ENCODE measurements around the gene ADAMTSL1.
"Not testable (repeated sequence)": the region's sequence is repeated elsewhere in the genome, so short reads cannot be mapped to it uniquely, and the experiment has no call there.

ADAMTSL1 gene

GRCh38 chr9:18930611-18931010 lies 456.7 kb downstream of the ADAMTSL1 start:
- not testable (repeated sequence) for H3K36me3 ChIP-seq (ENCODE audit: control insufficient read depth, insufficient read depth, low read length); H3K4me3 ChIP-seq (ENCODE audit: insufficient read depth, low read depth, low read length); H3K27me3 ChIP-seq (ENCODE audit: control insufficient read depth, insufficient read depth, low read length, poor library complexity, severe bottlenecking); H3K4me1 ChIP-seq (ENCODE audit: control insufficient read depth, insufficient read depth, low read length); H3K27ac ChIP-seq (ENCODE audit: insufficient read depth, low read depth, low read length, poor library complexity, severe bottlenecking); H3K9me3 ChIP-seq (ENCODE audit: control insufficient read depth, low read length)
- 85 to 88% methylated on average over 12 to 13 of the region's 13 CpGs for WGBS, 2 experiments

GRCh38 chr9:18935541-18935940 lies 461.6 kb downstream of the ADAMTSL1 start:
- H3K27ac ChIP-seq (ENCODE audit: insufficient read depth, low read depth, low read length, poor library complexity, severe bottlenecking) = no peak overlapping the region
- H3K9me3 ChIP-seq (ENCODE audit: control insufficient read depth, low read length) = no peaks in the 10 kb centered on the region
- H3K27me3 ChIP-seq (ENCODE audit: control insufficient read depth, insufficient read depth, low read length, poor library complexity, severe bottlenecking) = no peaks in the 10 kb centered on the region
- 46 to 52% methylated on average over 2 of the region's 2 CpGs for WGBS, 2 experiments
- no peaks in the 10 kb centered on the region for H3K36me3 ChIP-seq (ENCODE audit: control insufficient read depth, insufficient read depth, low read length)
- no peak overlapping the region for H3K4me3 ChIP-seq (ENCODE audit: insufficient read depth, low read depth, low read length)
- peaks cover 6% of the 10 kb centered on the region for H3K4me1 ChIP-seq (ENCODE audit: control insufficient read depth, insufficient read depth, low read length)

DNA sequence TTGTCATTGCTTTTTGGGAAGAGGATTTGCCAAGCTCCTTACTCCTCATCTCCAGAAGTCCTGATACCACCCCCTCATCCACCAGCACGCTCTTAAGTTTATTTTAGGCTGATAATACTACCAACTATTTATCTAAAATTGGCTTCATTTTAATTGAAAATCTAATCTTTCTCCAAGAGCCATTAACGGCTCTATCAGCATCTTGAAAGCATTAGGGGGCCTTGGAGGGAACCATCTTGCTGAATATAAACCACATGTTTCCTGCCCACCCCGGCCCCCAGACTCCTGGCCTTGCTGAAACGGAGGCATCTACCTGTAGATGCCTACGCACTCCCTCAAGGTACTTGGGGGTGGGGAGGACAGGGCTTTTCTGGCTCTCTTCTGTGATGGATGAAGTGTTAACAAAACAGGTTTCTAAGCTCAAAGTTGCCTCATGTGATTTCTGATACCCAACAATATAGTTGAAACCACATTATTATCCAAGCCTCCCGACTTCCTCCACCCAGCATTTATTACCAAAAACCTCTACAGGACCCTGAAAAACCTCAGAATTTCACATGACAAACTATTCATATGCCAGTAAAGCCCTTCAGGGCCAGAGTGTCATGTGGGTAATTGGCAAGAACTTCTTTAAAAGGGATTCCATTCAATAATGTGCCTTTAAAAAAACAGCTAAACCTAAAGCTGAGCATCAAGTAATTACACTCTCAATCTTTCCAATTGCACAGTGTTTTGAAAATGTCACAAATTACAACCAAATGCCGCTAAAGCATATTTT lies 462.3 kb downstream of the ADAMTSL1 start:
- Histone ChIP-seq H3K9me3 (ENCODE audit: control insufficient read depth, low read length) (no peaks in the 10 kb centered on the region), H3K27me3 (ENCODE audit: control insufficient read depth, insufficient read depth, low read length, poor library complexity, severe bottlenecking) (no peaks in the 10 kb centered on the region), H3K27ac (ENCODE audit: insufficient read depth, low read depth, low read length, poor library complexity, severe bottlenecking) (no peak overlapping the region), H3K4me1 (ENCODE audit: control insufficient read depth, insufficient read depth, low read length) (peaks cover 6% of the 10 kb centered on the region), H3K36me3 (ENCODE audit: control insufficient read depth, insufficient read depth, low read length) (no peaks in the 10 kb centered on the region), H3K4me3 (ENCODE audit: insufficient read depth, low read depth, low read length) (no peak overlapping the region)
- 77 to 98% methylated on average over 6 to 7 of the region's 7 CpGs for WGBS, 2 experiments

GRCh38 chr9:18939943-18940342 lies 466.0 kb downstream of the ADAMTSL1 start:
- WGBS, 2 experiments = 90 to 93% methylated on average over 5 of the region's 5 CpGs

DNA sequence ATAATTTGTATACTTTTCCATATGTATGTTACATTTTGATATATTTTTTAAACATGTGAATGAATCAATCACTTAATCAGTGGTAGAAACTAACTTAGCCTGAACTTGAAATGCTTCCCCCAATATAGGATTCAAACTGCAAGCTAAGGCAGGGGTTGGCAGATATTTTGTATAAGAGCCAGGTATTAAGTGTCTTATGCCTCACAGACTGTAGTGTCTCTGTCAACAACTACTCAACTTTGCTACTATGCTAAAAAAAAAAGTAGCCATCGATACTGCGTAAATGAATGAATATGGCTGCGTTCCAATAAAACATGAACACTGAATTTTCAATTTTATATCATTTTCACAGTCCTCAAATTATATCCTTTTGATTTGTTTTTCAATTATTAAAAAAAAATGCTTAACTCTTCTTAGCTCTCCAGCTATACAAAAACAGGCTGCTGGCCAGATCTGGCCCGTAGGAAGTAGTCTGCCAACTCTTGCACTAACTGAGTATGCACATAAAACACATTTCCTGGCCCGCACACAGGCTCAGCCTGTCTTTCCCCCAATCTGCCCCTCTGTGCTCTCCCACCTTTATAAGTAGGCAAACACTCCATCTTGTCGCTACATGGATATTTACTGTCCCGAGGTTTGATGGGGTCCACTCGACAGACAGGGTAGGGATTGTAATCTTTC lies 467.2 kb downstream of the ADAMTSL1 start:
- WGBS, 2 experiments = 95 to 98% methylated on average over 8 of the region's 8 CpGs
- H3K4me1 ChIP-seq (ENCODE audit: control insufficient read depth, insufficient read depth, low read length) = no peaks in the 10 kb centered on the region
- H3K27ac ChIP-seq (ENCODE audit: insufficient read depth, low read depth, low read length, poor library complexity, severe bottlenecking) = no peak overlapping the region
- H3K36me3 ChIP-seq (ENCODE audit: control insufficient read depth, insufficient read depth, low read length) = no peaks in the 10 kb centered on the region
- no peaks in the 10 kb centered on the region for H3K9me3 ChIP-seq (ENCODE audit: control insufficient read depth, low read length)
- H3K27me3 ChIP-seq (ENCODE audit: control insufficient read depth, insufficient read depth, low read length, poor library complexity, severe bottlenecking) = no peaks in the 10 kb centered on the region
- no peak overlapping the region for H3K4me3 ChIP-seq (ENCODE audit: insufficient read depth, low read depth, low read length)

More at GRCh38 chr9:18939943-18940342, 466.0 kb downstream of the ADAMTSL1 start:
- no peaks in the 10 kb centered on the region for H3K36me3 ChIP-seq (ENCODE audit: control insufficient read depth, insufficient read depth, low read length)
- H3K9me3 ChIP-seq (ENCODE audit: control insufficient read depth, low read length) = no peaks in the 10 kb centered on the region
- no peaks in the 10 kb centered on the region for H3K27me3 ChIP-seq (ENCODE audit: control insufficient read depth, insufficient read depth, low read length, poor library complexity, severe bottlenecking)
- H3K27ac ChIP-seq (ENCODE audit: insufficient read depth, low read depth, low read length, poor library complexity, severe bottlenecking) = no peak overlapping the region
- peaks cover 6% of the 10 kb centered on the region for H3K4me1 ChIP-seq (ENCODE audit: control insufficient read depth, insufficient read depth, low read length)
- no peak overlapping the region for H3K4me3 ChIP-seq (ENCODE audit: insufficient read depth, low read depth, low read length)

GRCh38 chr9:18942801-18943200 lies 468.8 kb downstream of the ADAMTSL1 start:
- Histone ChIP-seq H3K4me1 (ENCODE audit: control insufficient read depth, insufficient read depth, low read length) (no peaks in the 10 kb centered on the region), H3K4me3 (ENCODE audit: insufficient read depth, low read depth, low read length) (no peak overlapping the region), H3K36me3 (ENCODE audit: control insufficient read depth, insufficient read depth, low read length) (no peaks in the 10 kb centered on the region), H3K9me3 (ENCODE audit: control insufficient read depth, low read length) (no peaks in the 10 kb centered on the region), H3K27ac (ENCODE audit: insufficient read depth, low read depth, low read length, poor library complexity, severe bottlenecking) (no peak overlapping the region), H3K27me3 (ENCODE audit: control insufficient read depth, insufficient read depth, low read length, poor library complexity, severe bottlenecking) (no peaks in the 10 kb centered on the region)
- WGBS, 2 experiments = 96 to 99% methylated on average over 7 of the region's 7 CpGs

DNA sequence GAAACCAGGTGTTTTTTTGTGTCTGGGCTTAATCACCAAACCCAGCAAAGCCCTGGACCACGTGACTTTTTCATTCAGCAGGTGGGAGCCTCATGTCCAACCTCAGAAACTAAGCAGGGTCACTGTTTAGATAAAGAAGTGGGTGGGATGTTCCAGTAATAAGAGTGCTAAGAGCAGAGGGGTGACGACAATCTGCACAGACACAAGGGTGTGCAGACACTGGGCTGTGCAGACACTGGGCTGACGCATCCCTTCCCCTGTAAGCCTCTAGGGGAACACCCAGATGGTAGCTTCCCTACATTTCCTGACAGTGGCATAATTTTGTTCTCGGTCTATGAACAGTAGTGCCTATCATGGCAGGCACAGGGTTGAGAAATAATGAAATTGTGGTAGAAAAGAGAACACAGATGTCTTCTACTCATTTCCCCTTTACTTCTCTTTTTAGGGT lies 474.0 kb downstream of the ADAMTSL1 start:
- H3K4me1 ChIP-seq (ENCODE audit: control insufficient read depth, insufficient read depth, low read length) = no peaks in the 10 kb centered on the region
- no peak overlapping the region for H3K27ac ChIP-seq (ENCODE audit: insufficient read depth, low read depth, low read length, poor library complexity, severe bottlenecking)
- no peaks in the 10 kb centered on the region for H3K36me3 ChIP-seq (ENCODE audit: control insufficient read depth, insufficient read depth, low read length)
- 96 to 98% methylated on average over 4 of the region's 4 CpGs for WGBS, 2 experiments
- no peaks in the 10 kb centered on the region for H3K27me3 ChIP-seq (ENCODE audit: control insufficient read depth, insufficient read depth, low read length, poor library complexity, severe bottlenecking)
- no peaks in the 10 kb centered on the region for H3K9me3 ChIP-seq (ENCODE audit: control insufficient read depth, low read length)
- no peak overlapping the region for H3K4me3 ChIP-seq (ENCODE audit: insufficient read depth, low read depth, low read length)

DNA sequence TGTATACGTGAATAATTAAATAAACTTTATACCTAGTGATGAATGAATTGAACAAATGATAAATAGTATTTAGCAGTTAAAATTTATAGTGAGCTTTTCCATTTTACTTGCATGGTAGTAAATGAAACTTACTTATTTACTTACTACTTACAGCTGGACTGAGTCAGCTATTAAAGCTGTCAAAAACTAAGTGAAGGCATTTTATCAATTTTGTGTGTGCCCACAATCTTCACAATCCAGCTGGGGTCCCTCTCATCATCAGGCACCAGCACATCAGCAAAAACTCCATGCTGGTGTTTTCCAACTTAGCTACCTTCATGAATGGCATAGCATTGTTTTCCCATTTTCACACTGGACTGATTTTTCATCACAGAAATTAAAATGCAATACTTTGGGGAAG lies 478.0 kb downstream of the ADAMTSL1 start:
- H3K9me3 ChIP-seq (ENCODE audit: control insufficient read depth, low read length) = no peaks in the 10 kb centered on the region
- no peak overlapping the region for H3K4me3 ChIP-seq (ENCODE audit: insufficient read depth, low read depth, low read length)
- no CpG with 5 or more reads among the region's 1 CpG for WGBS, 2 experiments
- H3K27me3 ChIP-seq (ENCODE audit: control insufficient read depth, insufficient read depth, low read length, poor library complexity, severe bottlenecking) = no peaks in the 10 kb centered on the region
- no peak overlapping the region for H3K27ac ChIP-seq (ENCODE audit: insufficient read depth, low read depth, low read length, poor library complexity, severe bottlenecking)
- no peaks in the 10 kb centered on the region for H3K36me3 ChIP-seq (ENCODE audit: control insufficient read depth, insufficient read depth, low read length)
- no peaks in the 10 kb centered on the region for H3K4me1 ChIP-seq (ENCODE audit: control insufficient read depth, insufficient read depth, low read length)

DNA sequence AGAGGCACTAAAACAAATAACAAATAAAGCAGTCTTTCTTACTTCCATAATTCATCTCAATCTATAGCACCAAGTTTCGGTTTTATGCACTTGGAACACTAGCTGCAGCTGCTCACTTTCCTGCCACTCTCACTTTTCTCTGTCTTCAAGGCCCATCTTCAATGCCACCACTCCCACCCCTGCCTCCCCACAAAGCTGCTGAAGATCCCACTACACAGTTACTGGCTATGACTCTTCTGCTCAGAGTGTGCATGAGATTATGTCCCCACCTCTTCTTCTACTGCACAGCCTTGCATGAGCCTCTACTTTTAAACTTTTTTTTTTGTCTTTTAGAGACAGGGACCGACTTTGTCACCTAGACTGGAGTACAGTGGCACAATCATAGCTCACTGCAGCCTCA lies 481.7 kb downstream of the ADAMTSL1 start:
- no peaks in the 10 kb centered on the region for H3K36me3 ChIP-seq (ENCODE audit: control insufficient read depth, insufficient read depth, low read length)
- H3K4me3 ChIP-seq (ENCODE audit: insufficient read depth, low read depth, low read length) = no peak overlapping the region
- no peaks in the 10 kb centered on the region for H3K4me1 ChIP-seq (ENCODE audit: control insufficient read depth, insufficient read depth, low read length)
- no peaks in the 10 kb centered on the region for H3K9me3 ChIP-seq (ENCODE audit: control insufficient read depth, low read length)
- no peak overlapping the region for H3K27ac ChIP-seq (ENCODE audit: insufficient read depth, low read depth, low read length, poor library complexity, severe bottlenecking)
- H3K27me3 ChIP-seq (ENCODE audit: control insufficient read depth, insufficient read depth, low read length, poor library complexity, severe bottlenecking) = no peaks in the 10 kb centered on the region
- WGBS, 2 experiments = 80 to 91% methylated on average over 2 of the region's 2 CpGs

All from ectodermal cell (in vitro differentiated cells).